Epithelial cell of proximal tubule (primary cell): ENCODE measurements around the gene TMTC2. TPM values are rescaled to one million over a fixed set of nuclear protein-coding genes. Genes with fewer than 3 reads are reported as not detected.

Source experiments
- DNase-seq: peaks from one replicate; pipeline ENCODE4 v3.0.0-alpha.2; 2011; ENCODE audit warnings: low read depth
- H3K4me3 ChIP-seq: 2 replicates; pipeline ENCODE4 v1.5.1; 2011; ENCODE audit warnings: low read depth, mild to moderate bottlenecking, low read length
- CTCF ChIP-seq: conservative IDR thresholded peaks from 2 replicates; pipeline ENCODE4 v1.5.1; 2012; ENCODE audit warnings: low read depth, mild to moderate bottlenecking, low read length
- total RNA-seq: library from RNA; depleted of rRNA; stranded (reverse); fragments of >200 nt; gene quantifications from 2 replicates; pipeline ENCODE4 v1.2.3, GENCODE V29; 2015

Gene TMTC2
- total RNA-seq, 1 donor from 2014 or later = 3.6 TPM

- TF ChIP-seq CTCF = no peak
- no peak overlapping the region for H3K4me3 ChIP-seq
Measured at GRCh38 chr12:83121897-83122622, 435.4 kb downstream of the TMTC2 start.

GRCh38 chr12:83122623-83122934 is 435.9 kb downstream of the TMTC2 start:
- TF ChIP-seq CTCF = no peak
- H3K4me3 ChIP-seq = no peak overlapping the region
- DNase-seq = no peak

More at GRCh38 chr12:83121897-83122622, 435.4 kb downstream of the TMTC2 start:
- DNase-seq = no peak

GRCh38 chr12:83123039-83123438 is 436.3 kb downstream of the TMTC2 start:
- no peak overlapping the region for H3K4me3 ChIP-seq
- DNase-seq = no peak
- TF ChIP-seq CTCF = no peak

- no peak overlapping the region for H3K4me3 ChIP-seq
- no peak for DNase-seq
- TF ChIP-seq CTCF = peak; percentile 2
Measured at GRCh38 chr12:83128540-83128939, 441.8 kb downstream of the TMTC2 start.

- TF ChIP-seq CTCF = no peak
- H3K4me3 ChIP-seq = no peak overlapping the region
- no peak for DNase-seq
Measured at GRCh38 chr12:83130178-83130577, 443.5 kb downstream of the TMTC2 start.

GRCh38 chr12:83132360-83132759 is 445.7 kb downstream of the TMTC2 start:
- DNase-seq = no peak
- TF ChIP-seq CTCF = no peak
- no peak overlapping the region for H3K4me3 ChIP-seq

- DNase-seq = no peak
- H3K4me3 ChIP-seq = no peak overlapping the region
- TF ChIP-seq CTCF = no peak
Measured at GRCh38 chr12:83136411-83136810, 449.7 kb downstream of the TMTC2 start.
